Naive thymus-derived CD4-positive, alpha-beta T cell (primary cell): ENCODE results near the gene ZFAND5. TPM values are rescaled to one million over a fixed set of nuclear protein-coding genes. Genes with fewer than 3 reads are reported as not detected.

Source experiments
- ATAC-seq: fragments of 150-1000 bp; cut with Tn5 transposase; 2 replicates; pipeline ENCODE4 v1.10.0; 2021; ENCODE audit warnings: mild to moderate bottlenecking, moderate library complexity
- CTCF ChIA-PET: fragments of 350-600 bp; sonication (Branson Sonifier 250); formaldehyde crosslinking; loops from one replicate; lab custom pipeline; 2021; ENCODE audit warnings: antibody characterized with exemption; lab: Charles Lee
- POLR2A ChIA-PET: fragments of 350-600 bp; sonication (Branson Sonifier 250); formaldehyde crosslinking; loops from one replicate; lab custom pipeline; 2021; ENCODE audit warnings: antibody characterized with exemption, inconsistent platforms; lab: Charles Lee
- DNase-seq, 9 donors: peaks; one replicate each; pipeline versions ENCODE4 v3.0.0 to v3.0.0-alpha.2; 2020 to 2022; ENCODE audit warnings: mixed read lengths in 1 of 9
- H3K27ac ChIP-seq: one replicate; pipeline ENCODE4 v1.7.0; 2013; ENCODE audit warnings: mild to moderate bottlenecking, low read depth, low read length, moderate library complexity
- H3K27me3 ChIP-seq, 2 donors: one replicate each; pipeline ENCODE4 v1.7.0; 2013; ENCODE audit warnings: low read length in 2 of 2, mild to moderate bottlenecking in 2 of 2, moderate library complexity in 2 of 2; ENCODE audit not compliant: control insufficient read depth in 2 of 2, insufficient read depth in 2 of 2
- H3K36me3 ChIP-seq, 3 experiments: 1 replicate in 2 of 3; 2 replicates in 1 of 3; pipeline ENCODE4 v1.7.0; 2013; ENCODE audit warnings: low read length in 3 of 3, mild to moderate bottlenecking in 3 of 3, moderate library complexity in 1 of 3; ENCODE audit not compliant: insufficient read depth in 3 of 3, control insufficient read depth in 2 of 3
- H3K4me1 ChIP-seq, 2 donors: one replicate each; pipeline ENCODE4 v1.7.0; 2013; ENCODE audit warnings: low read length in 2 of 2, mild to moderate bottlenecking in 2 of 2, moderate library complexity in 1 of 2; ENCODE audit not compliant: control insufficient read depth in 2 of 2, insufficient read depth in 2 of 2
- H3K4me3 ChIP-seq: 2 replicates; pipeline ENCODE4 v1.7.0; 2013; ENCODE audit warnings: mild to moderate bottlenecking, low read length
- H3K9me3 ChIP-seq, 3 experiments: 1 replicate in 2 of 3; 2 replicates in 1 of 3; pipeline ENCODE4 v1.7.0; 2013; ENCODE audit warnings: low read length in 3 of 3; ENCODE audit not compliant: control insufficient read depth in 2 of 3
- H3K27ac Mint-ChIP-seq, 9 donors: one replicate each; pipeline ENCODE4 v1.8.0; 2020 to 2022; ENCODE audit warnings: mixed read lengths in 9 of 9, mild to moderate bottlenecking in 8 of 9, moderate library complexity in 5 of 9, inconsistent platforms in 2 of 9
- H3K27me3 Mint-ChIP-seq, 5 donors: one replicate each; pipeline ENCODE4 v1.8.0; 2021 to 2022; ENCODE audit warnings: mixed read lengths in 5 of 5, mild to moderate bottlenecking in 1 of 5
- H3K36me3 Mint-ChIP-seq, 5 donors: one replicate each; pipeline ENCODE4 v1.8.0; 2020 to 2022; ENCODE audit warnings: mixed read lengths in 5 of 5, mild to moderate bottlenecking in 3 of 5, inconsistent platforms in 1 of 5
- H3K4me1 Mint-ChIP-seq, 7 donors: one replicate each; pipeline ENCODE4 v1.8.0; 2020 to 2022; ENCODE audit warnings: mixed read lengths in 7 of 7, mild to moderate bottlenecking in 3 of 7, inconsistent platforms in 1 of 7
- H3K4me3 Mint-ChIP-seq, 10 donors: one replicate each; pipeline ENCODE4 v1.8.0; 2020 to 2022; ENCODE audit warnings: mild to moderate bottlenecking in 10 of 10, mixed read lengths in 10 of 10, moderate library complexity in 6 of 10, inconsistent platforms in 2 of 10
- H3K9me3 Mint-ChIP-seq, 11 donors: one replicate each; pipeline ENCODE4 v1.8.0; 2020 to 2022; ENCODE audit warnings: mixed read lengths in 11 of 11, mild to moderate bottlenecking in 4 of 11, inconsistent platforms in 1 of 11, moderate library complexity in 1 of 11
- intact Hi-C, 2 donors: fragments of 100-400 bp; cut with micrococcal nuclease; formaldehyde crosslinking; loops; one replicate each; pipeline ENCODE4 v1.15.1; 2023
- polyA plus RNA-seq, 2 donors: library from polyadenylated mRNA; unstranded; fragments of 300-500 nt; fragmentation: Illumina TruSeq; gene quantifications; one replicate each; pipeline ENCODE4 v1.2.3, GENCODE V29; 2021
- total RNA-seq, 6 experiments: library from RNA in 5 of 6; stranded (reverse) in 5 of 6; gene quantifications; 1 replicate in 5 of 6; 2 replicates in 1 of 6; pipeline ENCODE4 v1.2.3 and lab custom pipeline; 2021 to 2026

ZFAND5 gene
- total and polyA plus RNA-seq, 7 experiments from 2014 or later: 57.9 to 466 (median 144) TPM

DNA sequence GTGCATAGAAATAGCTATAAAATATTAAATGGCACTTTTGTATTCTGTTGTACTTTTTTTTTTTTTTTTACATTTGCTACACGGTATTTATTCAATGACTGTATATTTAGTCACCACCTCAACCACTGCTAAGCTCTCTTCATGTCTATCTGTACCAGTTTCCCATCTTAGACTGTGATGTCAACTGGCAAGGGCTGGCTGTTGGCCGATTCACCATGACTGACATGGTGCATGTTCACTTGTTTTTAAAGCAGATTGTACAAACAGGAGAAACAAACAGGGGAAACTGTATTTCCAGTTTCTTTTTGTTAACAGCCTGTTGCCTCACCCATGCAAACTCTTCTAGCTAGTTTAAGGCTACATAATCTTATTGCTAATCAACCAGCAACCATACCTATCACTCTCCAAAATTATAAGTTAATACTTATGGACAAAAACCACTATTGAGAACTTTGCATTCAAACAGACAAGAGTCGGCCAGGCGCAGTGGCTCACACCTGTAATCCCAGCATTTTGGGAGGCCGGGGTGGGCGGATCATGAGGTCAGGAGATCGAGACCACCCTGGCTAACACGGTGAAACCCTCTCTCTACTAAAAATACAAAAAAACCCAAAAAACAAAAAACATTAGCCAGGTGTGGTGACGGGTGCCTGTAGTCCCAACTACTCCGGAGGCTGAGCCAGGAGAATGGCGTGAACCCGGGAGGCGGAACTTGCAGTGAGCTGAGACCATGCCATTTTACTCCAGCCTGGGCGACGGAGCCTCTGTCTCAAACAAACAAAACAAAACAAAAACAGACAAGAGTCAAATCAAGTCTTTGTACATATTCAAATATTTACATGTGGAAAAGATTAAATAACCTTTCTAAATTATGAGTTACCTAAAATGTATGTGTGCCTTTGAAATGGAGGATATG, 13.2 kb downstream of the ZFAND5 start:
- POLR2A ChIA-PET: no interaction called here
- Histone ChIP-seq H3K27ac (no peak overlapping the region), H3K4me3 (no peak overlapping the region), H3K9me3 (no peaks in the 10 kb centered on the region), H3K4me1 (no peaks in the 10 kb centered on the region), H3K27me3 (no peaks in the 10 kb centered on the region), H3K36me3 (peaks cover 0 to 30% (median 13%) of the 10 kb centered on the region in 3 experiments)
- no peak overlapping the region for H3K27ac Mint-ChIP-seq
- no peaks in the 10 kb centered on the region for H3K9me3 Mint-ChIP-seq
- ATAC-seq: no peak
- peaks cover 0 to 25% (median 18%) of the 10 kb centered on the region in 7 donors for H3K4me1 Mint-ChIP-seq
- CTCF ChIA-PET: interaction anchor here (0.6 kb wide), 1 partner anchor 49 kb away, joined by 3 read pairs; no protein-coding TSS in a partner anchor
- DNase-seq: no peak
- intact Hi-C loops: no loop called here
- H3K36me3 Mint-ChIP-seq: peaks cover 9 to 35% (median 16%) of the 10 kb centered on the region in 5 donors
- H3K27me3 Mint-ChIP-seq: no peaks in the 10 kb centered on the region
- H3K4me3 Mint-ChIP-seq: no peak overlapping the region

DNA sequence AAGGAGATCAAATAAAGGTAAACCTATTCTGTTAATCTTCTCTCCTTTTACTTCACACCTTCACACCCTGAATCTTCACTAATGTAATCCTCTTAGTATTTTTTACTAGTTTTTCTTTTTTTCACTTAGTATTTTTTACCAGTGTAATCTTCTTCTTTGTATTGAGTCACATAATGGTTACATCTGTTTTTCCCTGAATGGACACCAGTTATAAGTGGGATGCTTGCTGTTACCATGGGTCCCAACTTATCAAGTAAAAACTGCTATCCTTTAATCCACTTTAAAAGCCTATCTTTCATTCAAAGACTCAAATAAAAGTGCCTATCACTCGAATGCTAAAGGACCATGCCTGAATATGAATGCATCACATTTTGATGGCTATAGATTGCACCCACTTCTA, 15.1 kb downstream of the ZFAND5 start:
- no peak for DNase-seq
- H3K27ac Mint-ChIP-seq: peak overlapping the region in 1 of 9 donors; percentile 49
- ChIA-PET CTCF (no interaction called here), POLR2A (no interaction called here)
- H3K4me1 Mint-ChIP-seq: peaks cover 0 to 9% (median 0%) of the 10 kb centered on the region in 7 donors
- Histone ChIP-seq H3K27ac (no peak overlapping the region), H3K27me3 (no peaks in the 10 kb centered on the region), H3K9me3 (no peaks in the 10 kb centered on the region), H3K36me3 (peaks cover 0 to 14% (median 5%) of the 10 kb centered on the region in 3 experiments), H3K4me3 (no peak overlapping the region), H3K4me1 (no peaks in the 10 kb centered on the region)
- intact Hi-C loops: no loop called here
- H3K4me3 Mint-ChIP-seq: no peak overlapping the region
- no peaks in the 10 kb centered on the region for H3K9me3 Mint-ChIP-seq
- H3K27me3 Mint-ChIP-seq: peaks cover 0 to 3% (median 0%) of the 10 kb centered on the region in 5 donors
- ATAC-seq: no peak
- H3K36me3 Mint-ChIP-seq: peaks cover 0 to 19% (median 9%) of the 10 kb centered on the region in 5 donors

DNA sequence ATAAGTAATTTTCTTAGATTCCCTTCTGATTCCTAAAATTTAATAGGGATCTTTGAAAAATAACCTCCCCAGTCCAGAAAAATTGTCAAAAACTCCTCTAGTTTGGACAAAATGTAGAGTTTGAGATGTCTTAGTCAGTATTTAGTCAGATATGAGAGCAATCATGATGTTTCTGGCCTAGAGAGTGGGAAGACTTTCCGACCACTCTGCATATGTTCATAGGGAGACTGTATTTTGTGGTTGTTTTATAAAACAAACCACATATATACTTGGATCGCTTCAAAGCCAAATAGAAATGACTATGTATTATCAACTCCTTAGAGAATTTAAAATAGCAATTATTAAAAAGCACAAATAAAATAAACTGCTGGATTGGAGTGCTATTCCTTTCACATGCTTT, 15.8 kb downstream of the ZFAND5 start:
- ChIA-PET POLR2A (no interaction called here), CTCF (no interaction called here)
- H3K27me3 Mint-ChIP-seq: peaks cover 0 to 4% (median 0%) of the 10 kb centered on the region in 5 donors
- H3K9me3 Mint-ChIP-seq: peaks cover 0 to under 1% (median 0%) of the 10 kb centered on the region in 11 donors
- H3K27ac Mint-ChIP-seq: peak overlapping the region in 1 of 9 donors; percentile 26
- H3K36me3 Mint-ChIP-seq: peaks cover 0 to 12% (median 5%) of the 10 kb centered on the region in 5 donors
- no peak overlapping the region for H3K4me3 Mint-ChIP-seq
- DNase-seq (no peak), ATAC-seq (no peak)
- H3K27me3 ChIP-seq: no peaks in the 10 kb centered on the region
- H3K4me1 ChIP-seq: no peaks in the 10 kb centered on the region
- intact Hi-C loops: no loop called here
- peaks cover 0 to 7% (median 0%) of the 10 kb centered on the region in 3 experiments for H3K36me3 ChIP-seq
- H3K9me3 ChIP-seq: no peaks in the 10 kb centered on the region
- H3K4me1 Mint-ChIP-seq: peaks cover 0 to 7% (median 0%) of the 10 kb centered on the region in 7 donors
- no peak overlapping the region for H3K4me3 ChIP-seq
- no peak overlapping the region for H3K27ac ChIP-seq

DNA sequence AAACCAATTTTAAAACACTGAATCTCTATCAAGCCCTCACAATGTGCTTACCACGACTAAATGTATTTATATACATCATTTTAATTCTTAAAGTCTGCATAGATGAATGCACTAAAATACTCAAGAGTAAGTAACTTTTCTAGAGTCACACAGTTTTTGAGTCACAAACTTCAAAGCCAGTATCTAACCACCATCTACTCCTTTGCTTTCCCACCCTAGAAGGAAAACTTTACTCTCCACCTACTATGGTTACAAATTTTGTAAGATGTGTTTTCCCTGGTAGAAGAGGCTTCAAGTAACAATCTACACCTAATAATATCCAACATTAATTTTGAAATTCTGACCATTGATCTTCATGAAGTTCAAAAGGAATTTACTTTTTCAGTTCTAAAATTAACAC, 18.7 kb downstream of the ZFAND5 start:
- no peaks in the 10 kb centered on the region for H3K4me1 ChIP-seq
- ChIA-PET POLR2A (no interaction called here), CTCF (no interaction called here)
- H3K4me3 Mint-ChIP-seq: no peak overlapping the region
- intact Hi-C loops: no loop called here
- H3K36me3 ChIP-seq: no peaks in the 10 kb centered on the region
- no peak overlapping the region for H3K27ac ChIP-seq
- ATAC-seq: no peak
- peaks cover 0 to 2% (median 0%) of the 10 kb centered on the region in 7 donors for H3K4me1 Mint-ChIP-seq
- H3K9me3 ChIP-seq: no peaks in the 10 kb centered on the region
- H3K4me3 ChIP-seq: no peak overlapping the region
- H3K27ac Mint-ChIP-seq: no peak overlapping the region
- peaks cover 0 to 2% (median 0%) of the 10 kb centered on the region in 11 donors for H3K9me3 Mint-ChIP-seq
- no peaks in the 10 kb centered on the region for H3K27me3 ChIP-seq
- DNase-seq: no peak
- peaks cover 0 to 5% (median 0%) of the 10 kb centered on the region in 5 donors for H3K27me3 Mint-ChIP-seq
- peaks cover 0 to 4% (median 0%) of the 10 kb centered on the region in 5 donors for H3K36me3 Mint-ChIP-seq

DNA sequence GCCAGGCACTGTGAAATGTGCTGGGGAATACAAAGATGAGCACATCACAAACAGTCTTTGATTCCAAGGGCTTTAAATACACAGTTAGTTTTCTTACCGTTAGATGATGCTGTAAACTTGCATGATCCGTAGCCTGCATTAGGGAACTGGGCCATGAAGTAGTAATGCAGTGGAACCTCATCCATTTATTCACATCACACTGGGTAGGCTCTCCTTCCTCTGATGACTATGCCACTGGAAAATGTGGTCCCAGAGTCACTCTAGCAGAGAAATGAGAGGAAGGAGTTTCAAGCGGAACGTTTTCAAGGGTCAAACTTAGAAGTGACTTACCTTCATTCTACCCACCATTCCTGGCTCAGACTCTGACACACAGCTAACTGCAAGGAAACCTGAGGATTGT, 26.4 kb downstream of the ZFAND5 start:
- CTCF ChIA-PET: no interaction called here
- Histone ChIP-seq H3K4me3 (no peak overlapping the region), H3K36me3 (no peaks in the 10 kb centered on the region), H3K27ac (no peak overlapping the region), H3K9me3 (no peaks in the 10 kb centered on the region), H3K27me3 (no peaks in the 10 kb centered on the region), H3K4me1 (no peaks in the 10 kb centered on the region)
- POLR2A ChIA-PET: no interaction called here
- H3K36me3 Mint-ChIP-seq: no peaks in the 10 kb centered on the region
- H3K9me3 Mint-ChIP-seq: no peaks in the 10 kb centered on the region
- no peak overlapping the region for H3K4me3 Mint-ChIP-seq
- ATAC-seq (no peak), DNase-seq (no peak)
- H3K27ac Mint-ChIP-seq: no peak overlapping the region
- peaks cover 0 to 2% (median 0%) of the 10 kb centered on the region in 7 donors for H3K4me1 Mint-ChIP-seq
- peaks cover 0 to 3% (median 0%) of the 10 kb centered on the region in 5 donors for H3K27me3 Mint-ChIP-seq
- intact Hi-C loops: no loop called here

DNA sequence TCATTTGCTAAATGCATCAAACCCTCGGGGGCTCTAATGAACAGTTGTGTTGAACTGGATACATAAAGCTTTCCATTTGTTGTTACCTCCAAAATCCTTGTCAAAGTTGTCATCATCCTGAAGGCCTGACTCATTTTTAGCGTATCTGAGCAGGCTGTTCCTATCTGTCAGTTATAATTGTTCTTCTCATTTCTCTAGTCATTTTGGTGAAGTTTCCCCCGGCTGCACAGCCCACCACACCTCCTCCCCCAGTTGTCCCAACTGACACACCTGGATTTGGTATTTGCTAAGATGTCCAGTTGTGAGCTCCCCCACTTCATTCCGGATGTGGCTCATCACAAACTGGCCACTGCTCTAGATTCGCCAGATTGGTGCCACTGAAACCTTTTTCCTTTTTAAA, 27.7 kb downstream of the ZFAND5 start:
- CTCF ChIA-PET: interaction anchor here (0.9 kb wide), 1 partner anchor 253 kb away, joined by 3 read pairs; no protein-coding TSS in a partner anchor
- no peaks in the 10 kb centered on the region for H3K9me3 ChIP-seq
- no peak overlapping the region for H3K27ac Mint-ChIP-seq
- ATAC-seq: no peak
- intact Hi-C loops: no loop called here
- H3K36me3 ChIP-seq: no peaks in the 10 kb centered on the region
- no peaks in the 10 kb centered on the region for H3K9me3 Mint-ChIP-seq
- no peak overlapping the region for H3K4me3 Mint-ChIP-seq
- no peaks in the 10 kb centered on the region for H3K4me1 ChIP-seq
- no peak for DNase-seq
- no peaks in the 10 kb centered on the region for H3K27me3 ChIP-seq
- peaks cover 0 to 7% (median 0%) of the 10 kb centered on the region in 5 donors for H3K27me3 Mint-ChIP-seq
- H3K36me3 Mint-ChIP-seq: no peaks in the 10 kb centered on the region
- no peak overlapping the region for H3K4me3 ChIP-seq
- POLR2A ChIA-PET: no interaction called here
- peaks cover 0 to 2% (median 0%) of the 10 kb centered on the region in 7 donors for H3K4me1 Mint-ChIP-seq
- no peak overlapping the region for H3K27ac ChIP-seq
